SW 1271 (cell line): ENCODE measurements around the gene TBCA.

Experiments
- DNase-seq, 2 experiments: peaks; one replicate each; lab custom pipeline; 2025; lab: John Stamatoyannopoulos, UW

TBCA gene

GRCh38 chr5:77775790-77776553, at the start of gene TBCA:
TBCA (minus strand) TSS chr5:77776339; CDS start chr5:77776257, 82 bp downstream.
- DNase-seq: peak; percentile 92 to 94

- DNase-seq: no peak
These were observed 48.8 kb upstream of the TBCA start for GRCh38 chr5:77824981-77825380.

- no peak for DNase-seq
These were observed 40.5 kb upstream of the TBCA start for GRCh38 chr5:77816686-77817085.

- no peak for DNase-seq
These were observed 36.9 kb upstream of the TBCA start for GRCh38 chr5:77812926-77813589.

- DNase-seq: peak in 1 of 2 experiments; percentile 28
These were observed 30.2 kb upstream of the TBCA start for GRCh38 chr5:77806213-77806843.

- DNase-seq: no peak
These were observed 22.3 kb upstream of the TBCA start for GRCh38 chr5:77798456-77798855.

GRCh38 chr5:77797136-77797535, 21.0 kb upstream of the TBCA start:
- DNase-seq: no peak

- DNase-seq: no peak
These were observed 19.7 kb upstream of the TBCA start for GRCh38 chr5:77795846-77796245.

- DNase-seq: no peak
These were observed 19.1 kb upstream of the TBCA start for GRCh38 chr5:77795268-77795667.

GRCh38 chr5:77791926-77792325, 15.8 kb upstream of the TBCA start:
- DNase-seq: no peak

GRCh38 chr5:77791356-77791755, 15.2 kb upstream of the TBCA start:
- no peak for DNase-seq

- no peak for DNase-seq
These were observed 9.1 kb upstream of the TBCA start for GRCh38 chr5:77785229-77785628.

- no peak for DNase-seq
These were observed 8.6 kb upstream of the TBCA start for GRCh38 chr5:77784735-77785134.

GRCh38 chr5:77781076-77781475, 4.9 kb upstream of the TBCA start:
- no peak for DNase-seq

GRCh38 chr5:77778881-77779438, 2.8 kb upstream of the TBCA start:
- no peak for DNase-seq

GRCh38 chr5:77778398-77778797, 2.3 kb upstream of the TBCA start:
- DNase-seq: no peak

GRCh38 chr5:77777911-77778310, 1.8 kb upstream of the TBCA start:
- no peak for DNase-seq

GRCh38 chr5:77777281-77777892, 1.2 kb upstream of the TBCA start:
- no peak for DNase-seq

GRCh38 chr5:77776554-77777206, 541 bp upstream of the TBCA start:
- DNase-seq: no peak

GRCh38 chr5:77774981-77775789, 954 bp downstream of the TBCA start:
- DNase-seq: peak in 1 of 2 experiments; percentile 60

- no peak for DNase-seq
These were observed 2.3 kb downstream of the TBCA start for GRCh38 chr5:77773734-77774280.
